ENCODE measurements around the gene CD40.

Gene CD40

GRCh38 chr20:46175127-46175494, 57.0 kb downstream of the CD40 start:
- DNase-seq: no peak

GRCh38 chr20:46176739-46177378, 58.7 kb downstream of the CD40 start:
- DNase-seq: no peak

- DNase-seq: no peak
Observed at GRCh38 chr20:46177768-46178167, 59.7 kb downstream of the CD40 start.

GRCh38 chr20:46178891-46179290, 60.8 kb downstream of the CD40 start:
- no peak for DNase-seq
